HCT116 (cell line): ENCODE measurements around the gene TRIB2. TPM values are rescaled to one million over a fixed set of nuclear protein-coding genes. Genes with fewer than 3 reads are reported as not detected.

ENCODE experiments used
- ATAC-seq: fragments of 200-7000 bp; cut with Tn5 transposase; 2 replicates; pipeline ENCODE4 v1.9.1; 2020; ENCODE audit warnings: mild to moderate bottlenecking, moderate library complexity
- BruUV-seq: library from RNA; stranded (reverse); fragments of 400-500 nt; replicated peaks from 2 replicates; lab custom pipeline; 2021; lab: Mats Ljungman, UMichigan
- CTCF ChIA-PET: fragments of 300-600 bp; sonication (Branson Sonifier 250); formaldehyde crosslinking; loops from one replicate; lab custom pipeline; 2021; ENCODE audit warnings: antibody characterized with exemption; lab: Charles Lee
- POLR2A ChIA-PET: fragments of 300-600, 350-600 bp; sonication (Branson Sonifier 250); formaldehyde crosslinking; loops from one replicate; lab custom pipeline; 2021; ENCODE audit warnings: antibody characterized with exemption; lab: Charles Lee
- RAD21 ChIA-PET, 2 experiments: fragments of 300-600 bp; sonication (Branson Sonifier 250); formaldehyde crosslinking; loops; one replicate each; lab custom pipeline; 2023; ENCODE audit warnings: low total read pairs in 2 of 2; ENCODE audit not compliant: uncharacterized antibody in 2 of 2, unreplicated experiment in 2 of 2, low non-redundant PET in 1 of 2; lab: Charles Lee
- DNase-seq: peaks from one replicate; pipeline ENCODE4 v3.0.0-alpha.2; 2010; ENCODE audit warnings: low read depth, low spot score
- H2AFZ ChIP-seq: fragments of 200-600 bp; shearing (Covaris generic), sonication (generic); 2 replicates; pipeline ENCODE4 v1.6.1; 2017; ENCODE audit warnings: low read depth, mixed run types, mixed read lengths, antibody characterized with exemption, low read length; ENCODE audit not compliant: poor library complexity, severe bottlenecking
- H3K27ac ChIP-seq: 2 replicates; pipeline ENCODE4 v1.5.1; 2012; ENCODE audit warnings: low read depth, low read length
- H3K27me3 ChIP-seq: fragments of 200-600 bp; sonication (generic); 2 replicates; pipeline ENCODE4 v1.6.1; 2016; ENCODE audit warnings: mixed run types, low read length, mixed read lengths; ENCODE audit not compliant: insufficient read depth
- H3K36me3 ChIP-seq, 2 experiments: fragments of 200-500 bp in 1 of 2; fragments of 200-600 bp in 1 of 2; sonication (Bioruptor generic) in 1 of 2; sonication (generic) in 1 of 2; 2 replicates each; pipeline versions ENCODE4 v1.5.1 to v1.6.1; 2014 to 2016; ENCODE audit warnings: low read length in 2 of 2, inconsistent platforms in 1 of 2, mixed read lengths in 1 of 2, mixed run types in 1 of 2; ENCODE audit not compliant: insufficient read depth in 2 of 2, control insufficient read depth in 1 of 2
- H3K4me1 ChIP-seq, 2 experiments: fragments of 200-600 bp in 1 of 2; sonication (generic) in 1 of 2; 2 replicates each; pipeline versions ENCODE4 v1.5.1 to v1.6.1; 2012 to 2017; ENCODE audit warnings: low read length in 2 of 2, inconsistent platforms in 1 of 2, mild to moderate bottlenecking in 1 of 2, mixed read lengths in 1 of 2, mixed run types in 1 of 2, moderate library complexity in 1 of 2; ENCODE audit not compliant: insufficient read depth in 2 of 2, control insufficient read depth in 1 of 2
- H3K4me2 ChIP-seq: fragments of 200-600 bp; sonication (generic); 2 replicates; pipeline ENCODE4 v1.6.1; 2017; ENCODE audit warnings: mixed run types, low read length, mixed read lengths
- H3K4me3 ChIP-seq, 2 experiments: fragments of 200-600 bp in 1 of 2; sonication (generic) in 1 of 2; replicated peaks in 1 of 2; 2 replicates each; pipeline ENCODE4 v1.5.1; 2011 to 2016; ENCODE audit warnings: low read length in 2 of 2, control low read depth in 1 of 2, low read depth in 1 of 2, mild to moderate bottlenecking in 1 of 2, mixed read lengths in 1 of 2, mixed run types in 1 of 2
- H3K79me2 ChIP-seq: fragments of 200-600 bp; sonication (generic); 2 replicates; pipeline ENCODE4 v1.6.1; 2017; ENCODE audit warnings: mild to moderate bottlenecking, mixed run types, low read length, moderate library complexity, mixed read lengths; ENCODE audit not compliant: insufficient read depth
- H3K9ac ChIP-seq: fragments of 200-600 bp; sonication (generic); 2 replicates; pipeline ENCODE4 v1.6.1; 2016; ENCODE audit warnings: low read length, mixed read lengths
- H3K9me2 ChIP-seq: fragments of 200-600 bp; sonication (generic), shearing (Covaris generic); 2 replicates; pipeline ENCODE4 v1.6.1; 2017; ENCODE audit warnings: mixed run types, mild to moderate bottlenecking, moderate library complexity; ENCODE audit not compliant: insufficient read depth
- H3K9me3 ChIP-seq, 2 experiments: fragments of 200-500 bp in 1 of 2; fragments of 200-600 bp in 1 of 2; sonication (Bioruptor generic) in 1 of 2; sonication (generic) in 1 of 2; 2 replicates each; pipeline ENCODE4 v1.6.1; 2014 to 2017; ENCODE audit warnings: low read length in 2 of 2, mixed read lengths in 2 of 2, inconsistent platforms in 1 of 2, low read depth in 1 of 2, mild to moderate bottlenecking in 1 of 2, mixed run types in 1 of 2, moderate library complexity in 1 of 2; ENCODE audit not compliant: control insufficient read depth in 1 of 2, insufficient read depth in 1 of 2
- H4K20me1 ChIP-seq: fragments of 200-600 bp; sonication (generic), shearing (Covaris generic); 2 replicates; pipeline ENCODE4 v1.6.1; 2017; ENCODE audit warnings: mixed run types, mild to moderate bottlenecking, moderate library complexity; ENCODE audit not compliant: insufficient read depth
- CBX3 ChIP-seq: IDR thresholded peaks from 2 replicates; pipeline ENCODE4 v1.6.1; 2012; ENCODE audit warnings: low read depth
- EGR1 ChIP-seq: IDR thresholded peaks from 2 replicates; pipeline ENCODE4 v1.6.1; 2012; ENCODE audit warnings: low read depth
- EZH2 ChIP-seq: fragments of 200-600 bp; sonication (generic); IDR thresholded peaks from 2 replicates; pipeline ENCODE4 v1.6.1; 2017; ENCODE audit warnings: antibody characterized with exemption, mixed run types
- JUND ChIP-seq: IDR thresholded peaks from 2 replicates; pipeline ENCODE4 v1.6.1; 2012
- POLR2A ChIP-seq: IDR thresholded peaks from 2 replicates; pipeline ENCODE4 v1.7.0; 2011; ENCODE audit warnings: borderline replicate concordance; ENCODE audit not compliant: insufficient read depth, insufficient read length; ENCODE audit errors: extremely low read depth
- REST ChIP-seq: IDR thresholded peaks from 2 replicates; pipeline ENCODE4 v1.6.1; 2012; ENCODE audit warnings: low read depth
- TCF7L2 ChIP-seq: IDR thresholded peaks from 2 replicates; pipeline ENCODE4 v1.7.0; 2011; ENCODE audit warnings: borderline replicate concordance, inconsistent platforms; ENCODE audit not compliant: insufficient read depth, insufficient read length; ENCODE audit errors: extremely low read depth
- YY1 ChIP-seq: IDR thresholded peaks from 2 replicates; pipeline ENCODE4 v1.6.1; 2011; ENCODE audit warnings: low read length, low read depth, moderate library complexity, mild to moderate bottlenecking; ENCODE audit not compliant: insufficient replicate concordance; ENCODE audit errors: extremely low read depth
- ZFX ChIP-seq: fragments of 450-650 bp; IDR thresholded peaks from 2 replicates; pipeline ENCODE4 v1.6.1; 2017
- ZNF274 ChIP-seq: fragments of 200-500 bp; sonication (Bioruptor generic); IDR thresholded peaks from 2 replicates; pipeline ENCODE4 v1.6.1; 2014; ENCODE audit warnings: mild to moderate bottlenecking, low read depth, low read length, inconsistent platforms
- intact Hi-C: fragments of 100-400 bp; cut with micrococcal nuclease; formaldehyde crosslinking; loops from 2 replicates; pipeline ENCODE4 v1.10.0; 2022
- total RNA-seq: library from RNA; stranded (reverse); gene quantifications from one replicate; pipeline ENCODE4 v1.2.1, GENCODE V29; 2021; ENCODE audit not compliant: unreplicated experiment
- TF ChIP-seq, protein P1 (sequence below): IDR thresholded peaks from 2 replicates; pipeline ENCODE4 v1.6.1; 2012
- TF ChIP-seq, protein P2 (sequence below), 3 experiments: fragments of 200-600 bp in 1 of 3; sonication (generic) in 1 of 3; IDR thresholded peaks in 2 of 3; conservative IDR thresholded peaks in 1 of 3; 2 replicates each; pipeline ENCODE4 v1.5.1; 2012 to 2017; ENCODE audit warnings: low read depth in 2 of 3, low read length in 2 of 3, antibody characterized with exemption in 1 of 3, borderline replicate concordance in 1 of 3, control low read depth in 1 of 3, mild to moderate bottlenecking in 1 of 3, mixed read lengths in 1 of 3, mixed run types in 1 of 3, moderate library complexity in 1 of 3; ENCODE audit not compliant: insufficient read depth in 1 of 3

Gene TRIB2
- total RNA-seq, 1 experiment from 2014 or later: 12.4 TPM

- no peak overlapping the region for H3K9ac ChIP-seq
- no peak overlapping the region for H3K4me2 ChIP-seq
- H3K79me2 ChIP-seq: no peaks in the 10 kb centered on the region
- intact Hi-C loops: no loop called here
- H3K27me3 ChIP-seq: peaks cover 7% of the 10 kb centered on the region
- POLR2A ChIA-PET: no interaction called here
- H3K9me2 ChIP-seq: no peaks in the 10 kb centered on the region
- ATAC-seq (no peak), DNase-seq (no peak)
- CTCF ChIA-PET: no interaction called here
- no peaks in the 10 kb centered on the region for H4K20me1 ChIP-seq
- RAD21 ChIA-PET: no interaction called here
- H3K4me3 ChIP-seq: no peak overlapping the region
- H3K36me3 ChIP-seq: no peaks in the 10 kb centered on the region
- TF ChIP-seq YY1: no peak
- no peak for TF ChIP-seq ZNF274
- no peak for TF ChIP-seq ZFX
- H3K27ac ChIP-seq: no peak overlapping the region
- H2AFZ ChIP-seq: no peak overlapping the region
- no peaks in the 10 kb centered on the region for H3K4me1 ChIP-seq
- H3K9me3 ChIP-seq: no peaks in the 10 kb centered on the region; a peak in 1 of 4 replicates
- no TSS peak for BruUV-seq
Observed at GRCh38 chr2:12686708-12687283, 29.9 kb upstream of the TRIB2 start.

GRCh38 chr2:12688091-12688490 lies 28.6 kb upstream of the TRIB2 start:
- H2AFZ ChIP-seq: no peak overlapping the region
- H3K4me2 ChIP-seq: no peak overlapping the region
- no peak overlapping the region for H3K27ac ChIP-seq
- H3K9me3 ChIP-seq: no peaks in the 10 kb centered on the region; a peak in 1 of 4 replicates
- CTCF ChIA-PET: no interaction called here
- H3K9me2 ChIP-seq: no peaks in the 10 kb centered on the region
- H3K36me3 ChIP-seq: no peaks in the 10 kb centered on the region
- H3K27me3 ChIP-seq: peaks cover 7% of the 10 kb centered on the region
- H3K4me3 ChIP-seq: no peak overlapping the region
- DNase-seq: no peak
- ATAC-seq: no peak
- TF ChIP-seq ZFX: no peak
- TF ChIP-seq JUND: no peak
- no peak for TF ChIP-seq EZH2
- TF ChIP-seq POLR2A: no peak
- TF ChIP-seq TCF7L2: no peak
- TF ChIP-seq EGR1: no peak
- TF ChIP-seq, protein P1, sequence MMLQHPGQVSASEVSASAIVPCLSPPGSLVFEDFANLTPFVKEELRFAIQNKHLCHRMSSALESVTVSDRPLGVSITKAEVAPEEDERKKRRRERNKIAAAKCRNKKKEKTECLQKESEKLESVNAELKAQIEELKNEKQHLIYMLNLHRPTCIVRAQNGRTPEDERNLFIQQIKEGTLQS: no peak
- no peak for TF ChIP-seq REST
- TF ChIP-seq, protein P2, sequence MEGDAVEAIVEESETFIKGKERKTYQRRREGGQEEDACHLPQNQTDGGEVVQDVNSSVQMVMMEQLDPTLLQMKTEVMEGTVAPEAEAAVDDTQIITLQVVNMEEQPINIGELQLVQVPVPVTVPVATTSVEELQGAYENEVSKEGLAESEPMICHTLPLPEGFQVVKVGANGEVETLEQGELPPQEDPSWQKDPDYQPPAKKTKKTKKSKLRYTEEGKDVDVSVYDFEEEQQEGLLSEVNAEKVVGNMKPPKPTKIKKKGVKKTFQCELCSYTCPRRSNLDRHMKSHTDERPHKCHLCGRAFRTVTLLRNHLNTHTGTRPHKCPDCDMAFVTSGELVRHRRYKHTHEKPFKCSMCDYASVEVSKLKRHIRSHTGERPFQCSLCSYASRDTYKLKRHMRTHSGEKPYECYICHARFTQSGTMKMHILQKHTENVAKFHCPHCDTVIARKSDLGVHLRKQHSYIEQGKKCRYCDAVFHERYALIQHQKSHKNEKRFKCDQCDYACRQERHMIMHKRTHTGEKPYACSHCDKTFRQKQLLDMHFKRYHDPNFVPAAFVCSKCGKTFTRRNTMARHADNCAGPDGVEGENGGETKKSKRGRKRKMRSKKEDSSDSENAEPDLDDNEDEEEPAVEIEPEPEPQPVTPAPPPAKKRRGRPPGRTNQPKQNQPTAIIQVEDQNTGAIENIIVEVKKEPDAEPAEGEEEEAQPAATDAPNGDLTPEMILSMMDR (IDR thresholded peaks at IDR 0.05 in 2 of 3, conservative IDR thresholded peaks at IDR 0.05 in 1 of 3; ENCODE audit: borderline replicate concordance in 1 of 3, insufficient read depth in 1 of 3, low read depth in 2 of 3, low read length in 2 of 3): no peak
- TF ChIP-seq CBX3: no peak
- TF ChIP-seq, all 23 proteins: peak for 0
- ChIA-PET POLR2A (no interaction called here), RAD21 (no interaction called here)
- H3K79me2 ChIP-seq: no peaks in the 10 kb centered on the region
- H3K4me1 ChIP-seq: no peaks in the 10 kb centered on the region
- no TSS peak for BruUV-seq
- H3K9ac ChIP-seq: no peak overlapping the region
- no peaks in the 10 kb centered on the region for H4K20me1 ChIP-seq
- intact Hi-C loops: no loop called here
